ENCODE measurements around the gene RAB30.

The RAB30 gene

DNA sequence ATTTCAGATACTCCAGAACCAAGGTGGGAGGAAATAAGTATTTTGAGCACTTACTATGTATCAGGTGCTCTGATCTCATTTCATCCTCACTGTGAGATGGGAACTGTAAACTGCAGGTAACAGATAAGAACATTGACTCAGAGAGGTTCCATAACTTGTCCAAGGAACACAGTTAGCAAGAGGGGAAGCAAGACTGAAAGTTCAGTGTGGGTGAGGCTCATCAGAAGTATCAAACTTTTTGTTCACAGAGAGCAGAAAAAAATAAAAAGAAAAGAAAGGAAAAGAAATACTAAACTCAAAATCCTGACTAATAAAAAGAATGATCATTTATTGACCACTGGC, 37.1 kb downstream of the RAB30 start:
- H3K27ac ChIP-seq (ENCODE audit: low read length): peak overlapping the region; percentile 13
- H3K9ac ChIP-seq (ENCODE audit: low read length): no peak overlapping the region
- H3K4me3 ChIP-seq (ENCODE audit: low read length): no peak overlapping the region
- H3K36me3 ChIP-seq (replicated peaks; ENCODE audit: low read depth, low read length): peaks cover 43% of the 10 kb centered on the region
- H3K4me2 ChIP-seq (ENCODE audit: low read length): peak overlapping the region; percentile 41
- peaks cover 97% of the 10 kb centered on the region for H4K20me1 ChIP-seq (ENCODE audit: insufficient read depth, low read length)
- H3K4me1 ChIP-seq (ENCODE audit: low read length): peaks cover 38% of the 10 kb centered on the region
- H3K27me3 ChIP-seq (ENCODE audit: low read depth, low read length): no peaks in the 10 kb centered on the region
- peaks cover 100% of the 10 kb centered on the region for H3K79me2 ChIP-seq (ENCODE audit: low read length)
- H3K9me3 ChIP-seq (ENCODE audit: insufficient read depth, low read length): no peaks in the 10 kb centered on the region
- no peak overlapping the region for H2AFZ ChIP-seq (ENCODE audit: low read depth, low read length)
- no peak for TF ChIP-seq EZH2phosphoT487 (IDR thresholded peaks at IDR 0.05; ENCODE audit: low read depth)
- no peak for TF ChIP-seq CTCF (IDR thresholded peaks at IDR 0.05; ENCODE audit: low read depth, low read length)

- Histone ChIP-seq H3K9ac (ENCODE audit: low read length) (no peak overlapping the region), H4K20me1 (ENCODE audit: insufficient read depth, low read length) (peaks cover 96% of the 10 kb centered on the region), H3K27me3 (ENCODE audit: low read depth, low read length) (no peaks in the 10 kb centered on the region), H3K27ac (ENCODE audit: low read length) (peak overlapping the region; percentile 13), H3K4me3 (ENCODE audit: low read length) (no peak overlapping the region), H3K4me2 (ENCODE audit: low read length) (peak overlapping the region; percentile 41), H2AFZ (ENCODE audit: low read depth, low read length) (no peak overlapping the region), H3K9me3 (ENCODE audit: insufficient read depth, low read length) (no peaks in the 10 kb centered on the region), H3K36me3 (replicated peaks; ENCODE audit: low read depth, low read length) (peaks cover 39% of the 10 kb centered on the region), H3K79me2 (ENCODE audit: low read length) (peaks cover 100% of the 10 kb centered on the region), H3K4me1 (ENCODE audit: low read length) (peaks cover 38% of the 10 kb centered on the region)
- TF ChIP-seq CTCF (IDR thresholded peaks at IDR 0.05; ENCODE audit: low read depth, low read length) (no peak), EZH2phosphoT487 (IDR thresholded peaks at IDR 0.05; ENCODE audit: low read depth) (no peak)
Observed at GRCh38 chr11:83033972-83034672, 37.6 kb downstream of the RAB30 start.

- H3K27me3 ChIP-seq (ENCODE audit: low read depth, low read length): no peaks in the 10 kb centered on the region
- H3K4me3 ChIP-seq (ENCODE audit: low read length): no peak overlapping the region
- no peak overlapping the region for H3K27ac ChIP-seq (ENCODE audit: low read length)
- H3K36me3 ChIP-seq (replicated peaks; ENCODE audit: low read depth, low read length): peaks cover 44% of the 10 kb centered on the region
- no peak overlapping the region for H2AFZ ChIP-seq (ENCODE audit: low read depth, low read length)
- no peak overlapping the region for H3K9ac ChIP-seq (ENCODE audit: low read length)
- no peaks in the 10 kb centered on the region for H3K9me3 ChIP-seq (ENCODE audit: insufficient read depth, low read length)
- H3K4me2 ChIP-seq (ENCODE audit: low read length): no peak overlapping the region
- peaks cover 44% of the 10 kb centered on the region for H3K4me1 ChIP-seq (ENCODE audit: low read length)
- peaks cover 96% of the 10 kb centered on the region for H4K20me1 ChIP-seq (ENCODE audit: insufficient read depth, low read length)
- H3K79me2 ChIP-seq (ENCODE audit: low read length): peaks cover 100% of the 10 kb centered on the region
- TF ChIP-seq CTCF (IDR thresholded peaks at IDR 0.05; ENCODE audit: low read depth, low read length): no peak
- TF ChIP-seq EZH2phosphoT487 (IDR thresholded peaks at IDR 0.05; ENCODE audit: low read depth): no peak
Observed at GRCh38 chr11:83033371-83033770, 38.3 kb downstream of the RAB30 start.

DNA sequence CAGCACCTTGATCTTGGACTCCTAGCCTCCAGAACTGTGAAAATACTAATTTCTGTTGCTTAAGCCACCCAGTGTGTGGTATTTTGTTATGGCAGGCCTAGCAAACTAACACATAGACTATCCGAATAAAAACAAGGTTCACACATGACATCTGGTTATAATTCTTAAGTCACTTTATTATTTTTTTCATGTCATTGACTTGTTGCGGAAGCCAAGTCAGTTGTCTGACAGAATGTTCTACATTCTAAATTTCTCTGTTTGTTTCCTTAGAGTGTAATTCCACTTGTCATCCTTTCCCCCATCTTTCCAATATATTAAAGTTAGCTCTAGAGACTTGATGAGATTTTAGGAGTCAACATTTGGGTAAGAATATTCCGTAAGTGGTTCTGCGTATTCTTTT, 40.6 kb downstream of the RAB30 start:
- no peaks in the 10 kb centered on the region for H3K9me3 ChIP-seq (ENCODE audit: insufficient read depth, low read length)
- H3K27me3 ChIP-seq (ENCODE audit: low read depth, low read length): no peaks in the 10 kb centered on the region
- H3K36me3 ChIP-seq (replicated peaks; ENCODE audit: low read depth, low read length): peaks cover 40% of the 10 kb centered on the region
- no peak overlapping the region for H3K9ac ChIP-seq (ENCODE audit: low read length)
- peaks cover 100% of the 10 kb centered on the region for H3K79me2 ChIP-seq (ENCODE audit: low read length)
- no peak overlapping the region for H3K27ac ChIP-seq (ENCODE audit: low read length)
- no peak overlapping the region for H3K4me3 ChIP-seq (ENCODE audit: low read length)
- peaks cover 98% of the 10 kb centered on the region for H4K20me1 ChIP-seq (ENCODE audit: insufficient read depth, low read length)
- H2AFZ ChIP-seq (ENCODE audit: low read depth, low read length): no peak overlapping the region
- H3K4me2 ChIP-seq (ENCODE audit: low read length): no peak overlapping the region
- peaks cover 54% of the 10 kb centered on the region for H3K4me1 ChIP-seq (ENCODE audit: low read length)
- TF ChIP-seq EZH2phosphoT487 (IDR thresholded peaks at IDR 0.05; ENCODE audit: low read depth) (no peak), CTCF (IDR thresholded peaks at IDR 0.05; ENCODE audit: low read depth, low read length) (no peak)
